Liver (tissue), 9 donors: ENCODE data around the gene MSH5. TPM values are rescaled to one million over a fixed set of nuclear protein-coding genes. Genes with fewer than 3 reads are reported as not detected.
A peak's percentile ranks its signal among the peaks of the same experiment; 100 is the strongest.

Experiments used
- DNase-seq: peaks from one replicate; pipeline ENCODE4 v3.0.0-alpha.2; 2017; ENCODE audit warnings: low spot score
- H3K27ac ChIP-seq, 2 donors: one replicate each; pipeline ENCODE4 v1.7.0; 2013; ENCODE audit warnings: inconsistent platforms in 2 of 2, low read length in 2 of 2, control low read depth in 1 of 2, low read depth in 1 of 2, mild to moderate bottlenecking in 1 of 2
- H3K27me3 ChIP-seq, 4 donors: one replicate each; pipeline versions ENCODE4 v1.6.1 to v1.7.0; 2013; ENCODE audit warnings: low read length in 3 of 4, inconsistent platforms in 1 of 4, mild to moderate bottlenecking in 1 of 4, moderate library complexity in 1 of 4; ENCODE audit not compliant: control insufficient read depth in 4 of 4, insufficient read depth in 4 of 4
- H3K36me3 ChIP-seq, 4 donors: one replicate each; pipeline versions ENCODE4 v1.6.1 to v1.7.0; 2013; ENCODE audit warnings: low read length in 3 of 4, mild to moderate bottlenecking in 3 of 4, low read depth in 1 of 4, moderate library complexity in 1 of 4; ENCODE audit not compliant: control insufficient read depth in 4 of 4, insufficient read depth in 3 of 4
- H3K4me1 ChIP-seq, 4 donors: one replicate each; pipeline versions ENCODE4 v1.6.1 to v1.7.0; 2013; ENCODE audit warnings: low read length in 3 of 4, mild to moderate bottlenecking in 3 of 4, moderate library complexity in 1 of 4; ENCODE audit not compliant: control insufficient read depth in 4 of 4, insufficient read depth in 4 of 4
- H3K4me3 ChIP-seq, 3 donors: one replicate each; pipeline versions ENCODE4 v1.6.1 to v1.7.0; 2013; ENCODE audit warnings: low read length in 3 of 3, control low read depth in 1 of 3, low read depth in 1 of 3, mild to moderate bottlenecking in 1 of 3
- H3K9ac ChIP-seq, 2 donors: one replicate each; pipeline ENCODE4 v1.7.0; 2013; ENCODE audit warnings: low read length in 2 of 2, mild to moderate bottlenecking in 2 of 2, moderate library complexity in 2 of 2, control low read depth in 1 of 2, low read depth in 1 of 2
- H3K9me3 ChIP-seq, 4 donors: one replicate each; pipeline versions ENCODE4 v1.6.1 to v1.7.0; 2013; ENCODE audit warnings: low read length in 3 of 4; ENCODE audit not compliant: control insufficient read depth in 4 of 4
- CTCF ChIP-seq: fragments of 150-350 bp; IDR thresholded peaks from 2 replicates; pipeline ENCODE4 v1.5.1; 2017; ENCODE audit warnings: improper control_type of control experiment, low read depth, low read length; ENCODE audit not compliant: missing input control
- EGR1 ChIP-seq, 2 donors: IDR thresholded peaks; 2 replicates each; pipeline ENCODE4 v1.6.1; 2016 to 2018; ENCODE audit warnings: antibody characterized with exemption in 2 of 2, low read depth in 2 of 2
- FOXA1 ChIP-seq: IDR thresholded peaks from 2 replicates; pipeline ENCODE4 v1.6.1; 2016; ENCODE audit warnings: antibody characterized with exemption
- FOXA2 ChIP-seq: IDR thresholded peaks from 2 replicates; pipeline ENCODE4 v1.6.1; 2016; ENCODE audit warnings: antibody characterized with exemption
- JUND ChIP-seq, 2 donors: IDR thresholded peaks; 2 replicates each; pipeline ENCODE4 v1.6.1; 2016; ENCODE audit warnings: antibody characterized with exemption in 2 of 2
- MAX ChIP-seq: IDR thresholded peaks from 2 replicates; pipeline ENCODE4 v1.6.1; 2016; ENCODE audit warnings: antibody characterized with exemption
- NR2F2 ChIP-seq: IDR thresholded peaks from 2 replicates; pipeline ENCODE4 v1.6.1; 2016; ENCODE audit warnings: antibody characterized with exemption
- RAD21 ChIP-seq, 2 donors: IDR thresholded peaks; 2 replicates each; pipeline ENCODE4 v1.6.1; 2016; ENCODE audit warnings: antibody characterized with exemption in 2 of 2, mild to moderate bottlenecking in 2 of 2
- REST ChIP-seq: IDR thresholded peaks from 2 replicates; pipeline ENCODE4 v1.6.1; 2016; ENCODE audit warnings: antibody characterized with exemption, mild to moderate bottlenecking
- RXRA ChIP-seq, 2 donors: IDR thresholded peaks; 2 replicates each; pipeline ENCODE4 v1.6.1; 2017 to 2018; ENCODE audit warnings: antibody characterized with exemption in 2 of 2, mild to moderate bottlenecking in 1 of 2
- SP1 ChIP-seq: IDR thresholded peaks from 2 replicates; pipeline ENCODE4 v1.6.1; 2018; ENCODE audit warnings: antibody characterized with exemption, mild to moderate bottlenecking
- YY1 ChIP-seq: IDR thresholded peaks from 2 replicates; pipeline ENCODE4 v1.6.1; 2016; ENCODE audit warnings: antibody characterized with exemption, mild to moderate bottlenecking
- WGBS: extraction: QIAGEN DNeasy Blood & Tissue Kit; methylation state at CpG from one replicate; pipeline ENCODE4 v1.1.7; 2013; 5-methylcytosine and 5-hydroxymethylcytosine counted together
- polyA plus RNA-seq, 2 donors: library from polyadenylated mRNA; stranded (reverse) in 1 of 2; unstranded in 1 of 2; fragments of 200-250 nt in 1 of 2; fragments of >200 nt in 1 of 2; fragmentation: Nextera tagmentation in 1 of 2; extraction: Ambion mirVana in 1 of 2; gene quantifications; one replicate each; pipeline versions ENCODE4 v1.2.1 to v1.2.3, GENCODE V29; 2013 to 2015
- total RNA-seq, 2 donors: library from RNA; depleted of rRNA; stranded (reverse); fragments of >200 nt; gene quantifications; one replicate each; pipeline ENCODE4 v1.2.3, GENCODE V29; 2014
- TF ChIP-seq, protein P1 (sequence below): IDR thresholded peaks from 2 replicates; pipeline ENCODE4 v1.6.1; 2016; ENCODE audit warnings: antibody characterized with exemption
- donor health status: healthy.
- donor health status: healthy.
- donor health status: healthy.
- donor health status: healthy.
- donor health status: healthy.

MSH5 gene
- total and polyA plus RNA-seq, 4 donors: 1.2 to 6.4 (median 4.0) TPM

DNA sequence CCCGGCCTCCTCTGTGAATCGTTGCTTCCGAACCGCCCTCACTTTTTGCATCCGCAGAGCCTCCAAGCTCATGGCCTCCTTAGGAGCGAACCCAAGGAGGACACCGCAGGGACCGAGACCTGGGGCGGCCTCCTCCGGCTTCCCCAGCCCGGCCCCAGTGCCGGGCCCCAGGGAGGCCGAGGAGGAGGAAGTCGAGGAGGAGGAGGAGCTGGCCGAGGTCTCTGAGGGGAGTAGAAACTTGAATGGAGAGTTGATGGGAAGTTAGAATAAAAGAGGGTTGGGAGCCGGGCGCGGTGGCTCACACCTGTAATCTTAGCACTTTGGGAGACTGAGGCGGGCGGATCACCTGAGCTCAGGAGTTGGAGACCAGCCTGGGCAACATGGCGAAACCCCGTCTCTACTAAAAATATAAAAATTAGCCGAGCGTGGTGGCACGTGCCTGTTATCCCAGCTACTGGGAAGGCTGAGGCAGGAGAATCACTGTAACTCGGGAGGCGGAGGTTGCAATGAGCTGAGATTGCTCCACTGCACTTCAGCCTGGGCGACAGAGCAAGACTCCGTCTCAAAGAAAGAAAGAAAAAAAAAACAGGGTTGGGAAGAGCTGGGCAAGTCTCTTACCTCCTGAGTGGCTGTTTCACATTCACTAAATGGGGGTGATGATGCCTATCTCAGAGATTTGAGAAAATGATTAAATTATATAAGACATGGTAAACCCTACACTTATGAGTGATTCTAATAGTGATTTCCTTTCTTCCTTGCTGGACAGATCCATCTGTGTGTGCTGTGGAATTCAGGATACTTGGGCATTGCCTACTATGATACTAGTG is 805 bp downstream of the MSH5 start:
- H3K36me3 ChIP-seq: no peaks in the 10 kb centered on the region
- H3K4me3 ChIP-seq: peak overlapping the region; percentile 68 to 84 (median 69)
- H3K9ac ChIP-seq: peak overlapping the region; percentile 61 to 70
- peak overlapping the region; percentile 53 to 64 for H3K27ac ChIP-seq
- DNase-seq: no peak
- 28% methylated on average over 29 of the region's 29 CpGs for WGBS
- no peak for TF ChIP-seq RXRA (IDR thresholded peaks at IDR 0.05)
- no peak for TF ChIP-seq FOXA2
- TF ChIP-seq RAD21 (IDR thresholded peaks at IDR 0.05): no peak
- no peak for TF ChIP-seq EGR1 (IDR thresholded peaks at IDR 0.05; ENCODE audit: low read depth in 2 of 2)
- TF ChIP-seq, protein P1, sequence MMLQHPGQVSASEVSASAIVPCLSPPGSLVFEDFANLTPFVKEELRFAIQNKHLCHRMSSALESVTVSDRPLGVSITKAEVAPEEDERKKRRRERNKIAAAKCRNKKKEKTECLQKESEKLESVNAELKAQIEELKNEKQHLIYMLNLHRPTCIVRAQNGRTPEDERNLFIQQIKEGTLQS: no peak
- no peak for TF ChIP-seq MAX
- TF ChIP-seq YY1: no peak
- peaks cover 18 to 43% (median 37%) of the 10 kb centered on the region in 4 donors for H3K4me1 ChIP-seq
- H3K9me3 ChIP-seq: no peaks in the 10 kb centered on the region
- H3K27me3 ChIP-seq: no peaks in the 10 kb centered on the region

DNA sequence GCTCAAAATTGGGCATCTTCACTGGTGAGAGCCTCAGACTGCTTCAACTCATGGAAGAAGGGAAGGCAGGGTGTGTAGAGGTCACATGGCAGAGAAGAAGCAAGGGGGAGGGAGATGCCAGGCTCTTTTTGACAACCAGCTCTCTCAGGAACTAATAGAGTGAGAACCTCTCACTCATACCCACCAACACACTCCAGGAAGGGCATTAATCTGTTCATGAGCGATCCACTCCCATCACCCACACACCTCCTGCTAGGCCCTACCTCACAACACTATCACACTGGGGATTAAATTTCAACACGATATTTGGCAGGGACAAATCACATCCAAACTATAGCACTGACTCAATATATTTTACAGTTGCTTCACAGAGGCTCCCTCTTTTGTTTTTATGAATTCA is 2.0 kb downstream of the MSH5 start:
- TF ChIP-seq EGR1 (IDR thresholded peaks at IDR 0.05; ENCODE audit: low read depth in 2 of 2) (no peak), FOXA1 (no peak), REST (no peak), SP1 (no peak), MAX (no peak), RAD21 (IDR thresholded peaks at IDR 0.05) (no peak), CTCF (no peak), YY1 (no peak), NR2F2 (no peak), FOXA2 (no peak), JUND (IDR thresholded peaks at IDR 0.05) (no peak)
- TF ChIP-seq, protein P1: no peak
- DNase-seq: no peak
- Histone ChIP-seq H3K36me3 (no peaks in the 10 kb centered on the region), H3K27me3 (no peaks in the 10 kb centered on the region), H3K4me3 (no peak overlapping the region), H3K9me3 (no peaks in the 10 kb centered on the region), H3K27ac (no peak overlapping the region), H3K9ac (peak overlapping the region in 1 of 2 donors; percentile 34), H3K4me1 (peaks cover 17 to 35% (median 29%) of the 10 kb centered on the region in 4 donors)
- WGBS: 87% methylated on average over 2 of the region's 2 CpGs
